Adipose tissue (tissue), 3 donors: Measurements from ENCODE around the gene LRRK1. TPM values are rescaled to one million over a fixed set of nuclear protein-coding genes. Genes with fewer than 3 reads are reported as not detected.

Experiments
- H3K27ac ChIP-seq: one replicate; pipeline ENCODE4 v1.5.1; 2013; ENCODE audit warnings: low read depth, low read length
- WGBS, 3 donors: extraction: QIAGEN DNeasy Blood & Tissue Kit; methylation state at CpG; one replicate each; pipeline ENCODE4 v1.1.7; 2013; 5-methylcytosine and 5-hydroxymethylcytosine counted together
- polyA plus RNA-seq, 3 donors: library from polyadenylated mRNA; stranded (reverse); fragments of 200-250 nt; gene quantifications; one replicate each; pipeline ENCODE4 v1.2.3, GENCODE V29; 2013
- donor health status: healthy with polysubstance abuse.
- donor health status: Bipolar disorder and iron deficiency.
- donor health status: healthy.

Gene LRRK1
- polyA plus RNA-seq, 3 donors = 5.2 to 11.5 (median 5.9) TPM

GRCh38 chr15:101038327-101039003 lies 119.3 kb downstream of the LRRK1 start:
- no peak overlapping the region for H3K27ac ChIP-seq
- 90 to 95% (median 93%) methylated on average over 6 of the region's 6 CpGs for WGBS, 3 donors

- WGBS, 3 donors = 78 to 87% (median 81%) methylated on average over 3 of the region's 3 CpGs
- no peak overlapping the region for H3K27ac ChIP-seq
Measured at GRCh38 chr15:101039461-101039860, 120.3 kb downstream of the LRRK1 start.

GRCh38 chr15:101042320-101042719 lies 123.2 kb downstream of the LRRK1 start:
- WGBS, 3 donors = 98% methylated on average over 4 of the region's 4 CpGs
- no peak overlapping the region for H3K27ac ChIP-seq

GRCh38 chr15:101043011-101043410 lies 123.9 kb downstream of the LRRK1 start:
- 93 to 97% (median 96%) methylated on average over 5 of the region's 5 CpGs for WGBS, 3 donors
- no peak overlapping the region for H3K27ac ChIP-seq

- WGBS, 3 donors = 94 to 97% (median 95%) methylated on average over 13 of the region's 13 CpGs
- no peak overlapping the region for H3K27ac ChIP-seq
Measured at GRCh38 chr15:101043911-101044624, 124.9 kb downstream of the LRRK1 start.

- 87 to 97% (median 90%) methylated on average over 11 of the region's 11 CpGs for WGBS, 3 donors
- no peak overlapping the region for H3K27ac ChIP-seq
Measured at GRCh38 chr15:101044625-101045235, 125.6 kb downstream of the LRRK1 start.

- no peak overlapping the region for H3K27ac ChIP-seq
- 68 to 86% (median 81%) methylated on average over 14 of the region's 14 CpGs for WGBS, 3 donors
Measured at GRCh38 chr15:101045236-101045646, 126.1 kb downstream of the LRRK1 start.

GRCh38 chr15:101045835-101046691 lies 126.9 kb downstream of the LRRK1 start:
- 94 to 96% (median 95%) methylated on average over 19 of the region's 19 CpGs for WGBS, 3 donors
- no peak overlapping the region for H3K27ac ChIP-seq

GRCh38 chr15:101046826-101047225 lies 127.7 kb downstream of the LRRK1 start:
- no peak overlapping the region for H3K27ac ChIP-seq
- 75 to 85% (median 80%) methylated on average over 7 of the region's 7 CpGs for WGBS, 3 donors

GRCh38 chr15:101047301-101047781 lies 128.2 kb downstream of the LRRK1 start:
- WGBS, 3 donors = 80 to 86% (median 82%) methylated on average over 22 of the region's 22 CpGs
- H3K27ac ChIP-seq = no peak overlapping the region

- WGBS, 3 donors = 57 to 87% (median 63%) methylated on average over 7 of the region's 7 CpGs
Measured at GRCh38 chr15:101048176-101048575, 129.0 kb downstream of the LRRK1 start.

GRCh38 chr15:101048581-101049030 lies 129.4 kb downstream of the LRRK1 start:
- 88 to 95% (median 88%) methylated on average over 13 of the region's 13 CpGs for WGBS, 3 donors
- no peak overlapping the region for H3K27ac ChIP-seq

More at GRCh38 chr15:101048176-101048575, 129.0 kb downstream of the LRRK1 start:
- H3K27ac ChIP-seq = no peak overlapping the region

- no peak overlapping the region for H3K27ac ChIP-seq
- WGBS, 3 donors = 91 to 94% (median 92%) methylated on average over 11 of the region's 11 CpGs
Measured at GRCh38 chr15:101049282-101049681, 130.1 kb downstream of the LRRK1 start.

GRCh38 chr15:101049856-101050622 lies 130.9 kb downstream of the LRRK1 start:
- 71 to 80% (median 80%) methylated on average over 22 of the region's 22 CpGs for WGBS, 3 donors
- no peak overlapping the region for H3K27ac ChIP-seq

GRCh38 chr15:101050623-101051290 lies 131.6 kb downstream of the LRRK1 start:
- 80 to 85% (median 81%) methylated on average over 10 of the region's 10 CpGs for WGBS, 3 donors
- no peak overlapping the region for H3K27ac ChIP-seq

GRCh38 chr15:101051291-101052030 lies 132.3 kb downstream of the LRRK1 start:
- H3K27ac ChIP-seq = no peak overlapping the region
- 93 to 96% (median 95%) methylated on average over 25 to 28 of the region's 28 CpGs for WGBS, 3 donors
